ENCODE data around the gene APCDD1L.

The APCDD1L gene

GRCh38 chr20:58524814-58525213 is 9.6 kb upstream of the APCDD1L start:
- H3K9ac ChIP-seq (ENCODE audit: low read length): no peak overlapping the region
- H3K4me1 ChIP-seq (ENCODE audit: control insufficient read depth, insufficient read depth, low read length): peaks cover 10% of the 10 kb centered on the region; the same call in 1 of the 2 replicates
- no peak overlapping the region for H3K4me3 ChIP-seq (ENCODE audit: low read depth, low read length)
- no peaks in the 10 kb centered on the region for H3K36me3 ChIP-seq (ENCODE audit: control insufficient read depth, insufficient read depth, low read length)
- peaks cover 44% of the 10 kb centered on the region for H3K9me3 ChIP-seq (ENCODE audit: control insufficient read depth, insufficient read depth, low read depth, low read length)
- no peaks in the 10 kb centered on the region; the same call in 1 of the 2 replicates for H3K27me3 ChIP-seq (ENCODE audit: control insufficient read depth, insufficient read depth, low read length)
- H3K27ac ChIP-seq (ENCODE audit: low read depth, low read length): no peak overlapping the region

DNA sequence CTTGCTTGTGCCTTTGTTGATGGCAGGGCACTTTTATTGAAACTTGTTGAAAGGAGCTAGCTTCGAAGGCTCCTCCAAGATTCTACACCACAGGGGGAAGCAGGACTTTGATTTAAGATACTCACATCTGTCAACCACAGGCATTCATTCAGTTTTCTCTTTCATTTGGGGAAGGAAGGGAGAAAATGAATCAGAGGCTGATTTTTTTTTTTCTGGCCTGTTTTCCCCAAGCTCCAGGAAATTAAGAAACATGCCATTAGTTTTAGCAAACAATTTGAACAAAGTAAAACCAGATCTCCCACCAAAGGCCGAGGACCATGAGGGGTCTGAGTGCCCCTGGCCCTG is 8.7 kb upstream of the APCDD1L start:
- Histone ChIP-seq H3K27ac (ENCODE audit: low read depth, low read length) (no peak overlapping the region), H3K9me3 (ENCODE audit: control insufficient read depth, insufficient read depth, low read depth, low read length) (peaks cover 37% of the 10 kb centered on the region), H3K4me1 (ENCODE audit: control insufficient read depth, insufficient read depth, low read length) (peaks cover 10% of the 10 kb centered on the region; the same call in 1 of the 2 replicates), H3K9ac (ENCODE audit: low read length) (no peak overlapping the region), H3K27me3 (ENCODE audit: control insufficient read depth, insufficient read depth, low read length) (peaks cover under 1% of the 10 kb centered on the region; the same call in 1 of the 2 replicates), H3K4me3 (ENCODE audit: low read depth, low read length) (no peak overlapping the region), H3K36me3 (ENCODE audit: control insufficient read depth, insufficient read depth, low read length) (no peaks in the 10 kb centered on the region)

DNA sequence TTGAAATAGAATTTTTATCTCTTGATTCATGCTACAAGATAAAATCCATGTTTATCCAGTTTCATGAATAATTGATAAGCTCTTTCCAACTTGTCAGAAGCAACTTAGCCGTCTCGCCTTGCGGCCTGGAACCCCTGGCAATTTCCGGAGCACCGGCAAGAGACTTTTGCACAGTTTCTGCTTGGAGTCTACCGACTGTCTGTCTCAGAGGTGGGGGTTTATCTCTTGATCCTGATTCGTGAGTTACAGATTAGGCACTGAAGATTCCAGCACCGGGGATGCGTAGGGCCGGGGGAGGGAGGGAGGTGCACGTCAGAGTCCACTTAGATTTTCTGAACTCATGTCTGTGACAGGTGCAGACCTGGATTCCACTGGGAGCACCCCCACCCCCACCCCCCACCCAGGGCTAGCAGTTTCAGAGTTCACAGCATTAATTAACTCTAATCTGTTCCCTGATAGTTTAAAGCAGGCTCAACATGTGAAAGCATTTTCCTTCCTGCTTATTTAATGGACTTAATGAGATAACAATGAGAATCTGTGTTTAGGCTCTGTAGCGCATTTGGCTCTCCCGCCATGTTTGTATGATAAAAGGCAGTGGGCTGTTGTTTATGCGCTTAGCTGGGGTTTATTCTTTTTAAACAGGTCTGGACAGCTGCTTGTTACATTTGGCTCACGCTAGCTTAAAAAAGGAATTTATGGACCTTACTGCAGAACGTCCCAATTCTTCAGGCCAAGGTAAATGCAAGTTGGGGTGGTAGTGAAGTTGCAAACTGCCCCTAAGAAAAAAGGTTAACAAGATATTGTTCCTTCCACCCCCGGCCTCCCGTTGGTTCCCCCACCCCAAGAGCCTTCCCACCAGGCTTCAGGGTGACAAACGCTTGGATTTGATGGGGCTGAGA is 8.1 kb upstream of the APCDD1L start:
- Histone ChIP-seq H3K4me3 (ENCODE audit: low read depth, low read length) (no peak overlapping the region), H3K9me3 (ENCODE audit: control insufficient read depth, insufficient read depth, low read depth, low read length) (peaks cover 31% of the 10 kb centered on the region), H3K27ac (ENCODE audit: low read depth, low read length) (no peak overlapping the region), H3K4me1 (ENCODE audit: control insufficient read depth, insufficient read depth, low read length) (peaks cover 10% of the 10 kb centered on the region; the same call in 1 of the 2 replicates), H3K27me3 (ENCODE audit: control insufficient read depth, insufficient read depth, low read length) (peaks cover 7% of the 10 kb centered on the region; the same call in 1 of the 2 replicates), H3K9ac (ENCODE audit: low read length) (no peak overlapping the region), H3K36me3 (ENCODE audit: control insufficient read depth, insufficient read depth, low read length) (no peaks in the 10 kb centered on the region)

- Histone ChIP-seq H3K4me1 (ENCODE audit: control insufficient read depth, insufficient read depth, low read length) (peaks cover 10% of the 10 kb centered on the region; the same call in 1 of the 2 replicates), H3K27ac (ENCODE audit: low read depth, low read length) (no peak overlapping the region), H3K9ac (ENCODE audit: low read length) (no peak overlapping the region), H3K9me3 (ENCODE audit: control insufficient read depth, insufficient read depth, low read depth, low read length) (peaks cover 31% of the 10 kb centered on the region), H3K27me3 (ENCODE audit: control insufficient read depth, insufficient read depth, low read length) (peaks cover 11% of the 10 kb centered on the region; the same call in 1 of the 2 replicates), H3K4me3 (ENCODE audit: low read depth, low read length) (no peak overlapping the region), H3K36me3 (ENCODE audit: control insufficient read depth, insufficient read depth, low read length) (no peaks in the 10 kb centered on the region)
These were observed 7.5 kb upstream of the APCDD1L start for GRCh38 chr20:58522666-58523065.

GRCh38 chr20:58521763-58522162 is 6.6 kb upstream of the APCDD1L start:
- no peak overlapping the region for H3K27ac ChIP-seq (ENCODE audit: low read depth, low read length)
- H3K9ac ChIP-seq (ENCODE audit: low read length): no peak overlapping the region
- H3K27me3 ChIP-seq (ENCODE audit: control insufficient read depth, insufficient read depth, low read length): peaks cover 18% of the 10 kb centered on the region; the same call in 1 of the 2 replicates
- H3K9me3 ChIP-seq (ENCODE audit: control insufficient read depth, insufficient read depth, low read depth, low read length): peaks cover 25% of the 10 kb centered on the region
- no peaks in the 10 kb centered on the region for H3K36me3 ChIP-seq (ENCODE audit: control insufficient read depth, insufficient read depth, low read length)
- peaks cover 10% of the 10 kb centered on the region; the same call in 1 of the 2 replicates for H3K4me1 ChIP-seq (ENCODE audit: control insufficient read depth, insufficient read depth, low read length)
- no peak overlapping the region for H3K4me3 ChIP-seq (ENCODE audit: low read depth, low read length)

- H3K27ac ChIP-seq (ENCODE audit: low read depth, low read length): no peak overlapping the region
- H3K9ac ChIP-seq (ENCODE audit: low read length): no peak overlapping the region
- H3K4me1 ChIP-seq (ENCODE audit: control insufficient read depth, insufficient read depth, low read length): peaks cover 15% of the 10 kb centered on the region
- H3K27me3 ChIP-seq (ENCODE audit: control insufficient read depth, insufficient read depth, low read length): peaks cover 34% of the 10 kb centered on the region
- H3K9me3 ChIP-seq (ENCODE audit: control insufficient read depth, insufficient read depth, low read depth, low read length): peaks cover 9% of the 10 kb centered on the region
- no peaks in the 10 kb centered on the region for H3K36me3 ChIP-seq (ENCODE audit: control insufficient read depth, insufficient read depth, low read length)
- H3K4me3 ChIP-seq (ENCODE audit: low read depth, low read length): no peak overlapping the region
These were observed 4.9 kb upstream of the APCDD1L start for GRCh38 chr20:58519940-58520712.

DNA sequence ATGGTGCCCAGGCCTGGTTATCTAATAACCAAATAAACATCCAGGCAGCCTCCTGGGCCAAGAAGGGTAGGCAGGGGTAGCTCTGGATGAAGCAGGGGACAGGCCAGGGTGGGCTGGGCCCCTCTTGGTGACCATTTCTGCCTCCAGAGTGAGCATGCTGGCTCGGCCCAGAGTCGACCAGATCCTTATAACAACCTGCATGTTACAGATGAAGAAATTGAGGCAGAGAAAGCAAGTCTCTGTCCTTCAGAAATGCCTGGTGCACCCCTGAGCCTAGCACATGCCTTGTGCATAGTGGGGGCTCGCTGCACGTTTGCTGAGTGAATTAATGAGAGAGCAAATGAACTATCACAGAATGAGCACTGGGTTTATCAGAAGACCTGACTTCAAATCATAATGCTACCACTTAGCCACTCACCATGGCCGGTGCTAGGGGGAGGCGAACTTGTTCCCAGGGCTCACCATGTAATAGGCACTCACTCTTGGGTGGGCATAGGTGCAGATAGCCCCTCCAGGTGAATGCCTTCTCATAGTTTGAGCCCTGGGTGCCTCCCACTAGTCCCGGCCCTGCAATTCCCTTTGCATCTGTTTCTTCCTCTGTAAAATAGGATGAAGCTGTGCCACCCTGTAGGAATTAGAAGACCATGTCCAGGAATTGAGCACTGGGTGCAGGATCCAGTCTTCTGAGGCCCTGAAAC is 3.8 kb upstream of the APCDD1L start:
- peaks cover 17% of the 10 kb centered on the region for H3K4me1 ChIP-seq (ENCODE audit: control insufficient read depth, insufficient read depth, low read length)
- no peak overlapping the region for H3K27ac ChIP-seq (ENCODE audit: low read depth, low read length)
- no peak overlapping the region for H3K9ac ChIP-seq (ENCODE audit: low read length)
- no peaks in the 10 kb centered on the region for H3K9me3 ChIP-seq (ENCODE audit: control insufficient read depth, insufficient read depth, low read depth, low read length)
- H3K36me3 ChIP-seq (ENCODE audit: control insufficient read depth, insufficient read depth, low read length): no peaks in the 10 kb centered on the region
- no peak overlapping the region for H3K4me3 ChIP-seq (ENCODE audit: low read depth, low read length)
- H3K27me3 ChIP-seq (ENCODE audit: control insufficient read depth, insufficient read depth, low read length): peaks cover 44% of the 10 kb centered on the region

- Histone ChIP-seq H3K27me3 (ENCODE audit: control insufficient read depth, insufficient read depth, low read length) (peaks cover 51% of the 10 kb centered on the region), H3K9ac (ENCODE audit: low read length) (no peak overlapping the region), H3K27ac (ENCODE audit: low read depth, low read length) (no peak overlapping the region), H3K4me1 (ENCODE audit: control insufficient read depth, insufficient read depth, low read length) (peaks cover 19% of the 10 kb centered on the region), H3K4me3 (ENCODE audit: low read depth, low read length) (no peak overlapping the region), H3K36me3 (ENCODE audit: control insufficient read depth, insufficient read depth, low read length) (no peaks in the 10 kb centered on the region), H3K9me3 (ENCODE audit: control insufficient read depth, insufficient read depth, low read depth, low read length) (no peaks in the 10 kb centered on the region)
These were observed 3.2 kb upstream of the APCDD1L start for GRCh38 chr20:58518387-58518786.

DNA sequence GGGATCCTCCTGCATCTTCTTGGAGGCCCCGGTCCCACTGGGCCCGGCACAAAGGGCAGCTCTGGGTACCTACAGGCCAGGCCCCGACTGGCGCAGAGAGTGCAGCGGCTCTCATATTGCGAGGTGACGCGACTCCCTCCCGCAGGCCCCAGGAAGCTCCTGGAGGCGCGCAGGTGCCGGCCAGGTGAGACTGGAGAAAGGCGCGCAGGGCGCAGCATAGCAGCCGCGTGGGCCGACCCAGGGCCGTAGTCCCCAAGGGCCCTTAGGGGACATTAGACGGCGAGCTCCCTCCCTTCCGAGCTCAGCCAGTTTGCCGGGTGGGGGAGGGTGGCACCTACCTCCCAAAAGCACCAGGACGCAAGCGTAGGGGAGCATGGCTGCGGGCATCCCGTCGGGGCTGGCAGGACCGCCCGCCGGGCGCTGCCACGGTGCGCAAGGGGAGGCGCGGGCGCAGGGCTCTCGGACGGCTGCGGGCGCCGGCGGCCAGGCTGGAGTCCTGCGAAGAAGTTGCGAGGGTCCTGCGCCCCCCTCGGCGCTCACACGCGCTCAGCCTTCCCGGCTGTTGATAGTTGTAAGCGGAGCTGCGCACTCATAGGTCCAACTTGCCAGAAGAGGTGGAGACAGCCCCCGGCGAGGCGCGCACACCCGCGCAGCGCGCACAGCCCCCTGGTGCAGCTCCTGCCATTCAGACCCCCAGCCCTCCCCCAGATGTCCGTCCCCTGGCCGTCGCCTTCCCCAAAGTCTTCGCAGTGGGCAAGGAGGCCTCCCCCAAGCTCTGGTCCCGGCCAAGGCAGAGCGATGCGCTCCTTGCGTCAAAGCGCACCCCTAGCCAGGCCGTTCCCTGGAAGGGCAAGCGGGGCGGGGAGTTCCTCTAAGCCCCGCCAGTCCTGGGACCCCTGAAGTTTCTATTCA is 622 bp downstream of the APCDD1L start:
- Histone ChIP-seq H3K27ac (ENCODE audit: low read depth, low read length) (no peak overlapping the region), H3K9ac (ENCODE audit: low read length) (no peak overlapping the region), H3K9me3 (ENCODE audit: control insufficient read depth, insufficient read depth, low read depth, low read length) (peaks cover 3% of the 10 kb centered on the region), H3K36me3 (ENCODE audit: control insufficient read depth, insufficient read depth, low read length) (no peaks in the 10 kb centered on the region), H3K27me3 (ENCODE audit: control insufficient read depth, insufficient read depth, low read length) (peaks cover 73% of the 10 kb centered on the region), H3K4me1 (ENCODE audit: control insufficient read depth, insufficient read depth, low read length) (peaks cover 19% of the 10 kb centered on the region; the same call in 1 of the 2 replicates), H3K4me3 (ENCODE audit: low read depth, low read length) (peak overlapping the region; percentile 79)
